Aortic smooth muscle cell (primary cell): ENCODE data around the gene DIRAS2. TPM values are rescaled to one million over a fixed set of nuclear protein-coding genes. Genes with fewer than 3 reads are reported as not detected.

Experiments used
- total RNA-seq: library from RNA; depleted of rRNA; stranded (reverse); fragments of >200 nt; gene quantifications from 2 replicates; pipeline ENCODE4 v1.2.3, GENCODE V29; 2014

Gene DIRAS2
- total RNA-seq, result under 0.01 TPM in 1 of 2 replicates, not detected in the other

DNA sequence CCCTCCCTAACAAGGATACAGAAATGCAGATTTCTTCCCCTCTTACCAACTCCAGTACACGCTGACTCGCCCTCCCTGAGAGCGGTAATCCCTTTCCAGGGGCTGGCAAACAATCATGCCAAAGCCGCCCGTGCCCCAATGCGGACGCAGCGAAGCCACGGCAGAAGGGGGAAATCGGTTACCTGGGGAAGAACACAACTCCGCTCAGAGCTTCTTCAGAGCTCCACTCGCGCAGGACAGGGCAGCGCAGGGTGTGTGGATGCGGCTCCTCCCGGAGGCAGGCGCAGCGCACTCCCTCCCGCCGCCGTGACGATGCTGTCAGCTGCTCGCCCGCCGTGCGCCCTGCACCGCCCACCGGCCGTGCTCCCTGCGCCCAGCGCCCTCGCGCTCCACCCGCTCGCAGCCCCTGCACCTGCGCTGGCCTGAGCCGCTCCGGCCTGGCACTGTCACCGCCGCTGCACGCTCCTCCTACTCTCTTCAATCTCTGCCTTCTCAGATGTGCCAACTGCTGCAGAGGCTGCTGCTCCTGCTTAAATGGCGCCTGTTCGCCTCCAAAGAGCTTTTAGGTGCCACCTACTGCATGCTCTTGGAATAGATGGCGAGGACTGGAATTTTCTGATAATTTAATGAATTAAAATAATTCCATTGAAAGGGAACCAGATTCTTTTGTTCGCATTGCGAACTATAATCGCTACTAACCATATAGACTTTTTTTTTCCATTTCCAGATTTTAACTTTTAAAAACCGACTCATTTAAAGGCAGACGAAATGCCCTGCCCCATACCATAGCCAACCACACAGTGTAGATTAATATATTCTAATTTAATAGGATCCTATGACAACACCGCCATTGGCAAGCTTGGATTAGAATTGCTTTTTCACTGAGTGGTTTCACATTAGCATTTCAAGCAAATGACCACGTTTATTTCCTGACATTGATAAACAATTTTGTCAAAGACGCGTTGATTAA lies at the start of gene DIRAS2:
Gene DIRAS2 (minus strand): TSS at position 255 of the 970 bp plus-strand sequence. CDS start 28,997 bp downstream, outside the sequence.

Other genes starting within 250 kb of the DIRAS2 start
- under 0.01 TPM in 1 of 2 replicates, not detected in the other for gene SYK, start 159.0 kb upstream of the DIRAS2 start, total RNA-seq